Loucy (cell line): ENCODE measurements around the gene NRG3.

Experiments
- CTCF ChIP-seq: fragments of 200-600 bp; sonication (generic); conservative IDR thresholded peaks from 2 replicates; pipeline ENCODE4 v1.5.1; 2014; ENCODE audit warnings: mild to moderate bottlenecking, antibody characterized with exemption, low read length
- EZH2phosphoT487 ChIP-seq: fragments of 200-600 bp; IDR thresholded peaks from 2 replicates; pipeline ENCODE4 v1.6.1; 2018; ENCODE audit warnings: antibody characterized with exemption, mild to moderate bottlenecking, moderate library complexity, borderline replicate concordance

- TF ChIP-seq CTCF (no peak), EZH2phosphoT487 (no peak)
These were observed 1060.0 kb downstream of the NRG3 start for GRCh38 chr10:82934947-82935346.
